HG02943 (cell line): ENCODE results near the gene ADM.

Source experiments
- ATAC-seq: cut with Tn5 transposase; IDR thresholded peaks from one replicate; pipeline ENCODE4 v1.9.1; 2021; ENCODE audit warnings: mild to moderate bottlenecking, low read depth, moderate library complexity; ENCODE audit not compliant: unreplicated experiment

Gene ADM

GRCh38 chr11:10326012-10326964 lies 21.4 kb downstream of the ADM start:
- ATAC-seq, result no peak

GRCh38 chr11:10327254-10327653 lies 22.4 kb downstream of the ADM start:
- ATAC-seq, result no peak

GRCh38 chr11:10328314-10329098 lies 23.6 kb downstream of the ADM start:
- ATAC-seq, result no peak

- no peak for ATAC-seq
Measured at GRCh38 chr11:10329356-10329755, 24.5 kb downstream of the ADM start.

GRCh38 chr11:10329935-10330334 lies 25.1 kb downstream of the ADM start:
- no peak for ATAC-seq

- no peak for ATAC-seq
Measured at GRCh38 chr11:10331548-10332289, 26.8 kb downstream of the ADM start.

GRCh38 chr11:10333490-10333889 lies 28.6 kb downstream of the ADM start:
- ATAC-seq, result no peak

- no peak for ATAC-seq
Measured at GRCh38 chr11:10338287-10338686, 33.4 kb downstream of the ADM start.

GRCh38 chr11:10348650-10349280 lies 43.9 kb downstream of the ADM start:
- ATAC-seq, result no peak

GRCh38 chr11:10349281-10349665 lies 44.4 kb downstream of the ADM start:
- no peak for ATAC-seq

GRCh38 chr11:10349806-10350205 lies 44.9 kb downstream of the ADM start:
- ATAC-seq, result no peak

- no peak for ATAC-seq
Measured at GRCh38 chr11:10350334-10350733, 45.5 kb downstream of the ADM start.

GRCh38 chr11:10351435-10351764 lies 46.5 kb downstream of the ADM start:
- no peak for ATAC-seq

- no peak for ATAC-seq
Measured at GRCh38 chr11:10351765-10352641, 47.1 kb downstream of the ADM start.

GRCh38 chr11:10352921-10353550 lies 48.2 kb downstream of the ADM start:
- ATAC-seq, result no peak

- ATAC-seq, result no peak
Measured at GRCh38 chr11:10354389-10354788, 49.5 kb downstream of the ADM start.

GRCh38 chr11:10355257-10355661 lies 50.4 kb downstream of the ADM start:
- ATAC-seq, result no peak

GRCh38 chr11:10356161-10356560 lies 51.3 kb downstream of the ADM start:
- ATAC-seq, result no peak
